GM19239 (cell line): ENCODE results near the gene CDKN1B.

Experiments used
- DNase-seq: peaks from one replicate; pipeline ENCODE4 v3.0.0; 2011; ENCODE audit warnings: low spot score; ENCODE audit not compliant: insufficient read length
- FAIRE-seq: peaks from 2 replicates; lab custom pipeline; 2011; peaks lifted over from hg19 to GRCh38; lab: Jason Lieb, UNC

The CDKN1B gene

DNA sequence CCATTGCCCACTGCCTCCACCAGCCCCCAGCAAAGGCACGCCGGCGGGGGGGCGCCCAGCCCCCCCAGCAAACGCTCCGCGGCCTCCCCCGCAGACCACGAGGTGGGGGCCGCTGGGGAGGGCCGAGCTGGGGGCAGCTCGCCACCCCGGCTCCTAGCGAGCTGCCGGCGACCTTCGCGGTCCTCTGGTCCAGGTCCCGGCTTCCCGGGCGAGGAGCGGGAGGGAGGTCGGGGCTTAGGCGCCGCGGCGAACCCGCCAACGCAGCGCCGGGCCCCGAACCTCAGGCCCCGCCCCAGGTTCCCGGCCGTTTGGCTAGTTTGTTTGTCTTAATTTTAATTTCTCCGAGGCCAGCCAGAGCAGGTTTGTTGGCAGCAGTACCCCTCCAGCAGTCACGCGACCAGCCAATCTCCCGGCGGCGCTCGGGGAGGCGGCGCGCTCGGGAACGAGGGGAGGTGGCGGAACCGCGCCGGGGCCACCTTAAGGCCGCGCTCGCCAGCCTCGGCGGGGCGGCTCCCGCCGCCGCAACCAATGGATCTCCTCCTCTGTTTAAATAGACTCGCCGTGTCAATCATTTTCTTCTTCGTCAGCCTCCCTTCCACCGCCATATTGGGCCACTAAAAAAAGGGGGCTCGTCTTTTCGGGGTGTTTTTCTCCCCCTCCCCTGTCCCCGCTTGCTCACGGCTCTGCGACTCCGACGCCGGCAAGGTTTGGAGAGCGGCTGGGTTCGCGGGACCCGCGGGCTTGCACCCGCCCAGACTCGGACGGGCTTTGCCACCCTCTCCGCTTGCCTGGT is at the start of gene CDKN1B:
CDKN1B (plus strand) TSS at position 576 of the 793 bp plus-strand sequence. CDS start 472 bp downstream, outside the sequence.
- no peak for DNase-seq
- FAIRE-seq = peak; percentile 80

DNA sequence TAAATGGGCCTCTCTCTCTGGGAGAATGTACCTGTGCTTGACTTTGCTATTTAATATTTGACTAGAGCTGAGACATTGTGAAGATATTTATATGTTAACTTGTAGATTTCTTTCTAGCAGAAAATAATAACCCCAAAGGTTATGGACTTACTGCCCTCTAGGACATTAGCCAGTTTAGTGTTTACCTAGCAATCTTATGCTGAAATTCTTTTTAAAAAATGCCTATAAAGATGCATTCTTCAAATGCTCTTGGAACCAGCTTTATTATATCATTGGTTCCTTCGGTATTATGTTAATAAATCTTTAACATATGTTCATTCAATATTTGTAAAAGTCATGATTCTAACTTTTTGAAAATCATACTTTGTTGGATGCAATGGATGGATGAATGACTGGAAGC is 49.2 kb upstream of the CDKN1B start:
- DNase-seq (no peak), FAIRE-seq (no peak)

DNA sequence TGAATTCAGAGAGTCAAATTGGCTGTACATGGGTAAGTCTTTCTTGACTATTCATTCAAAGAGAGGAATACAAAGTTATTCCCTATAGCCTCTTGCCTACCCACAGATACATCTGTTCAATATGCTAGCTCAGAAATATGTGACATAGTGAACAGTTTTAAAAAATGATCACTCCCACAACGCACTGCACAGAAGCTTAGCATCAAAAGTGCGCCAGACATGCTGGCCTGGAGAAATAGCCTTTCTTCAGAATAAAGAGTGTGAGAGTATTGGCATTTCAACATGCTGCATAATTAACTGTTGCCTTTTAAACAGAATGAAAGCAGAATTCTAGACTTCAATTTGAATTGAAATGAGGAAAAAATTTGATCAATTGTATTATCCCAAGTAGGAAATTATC is 48.1 kb upstream of the CDKN1B start:
- FAIRE-seq (no peak), DNase-seq (no peak)

DNA sequence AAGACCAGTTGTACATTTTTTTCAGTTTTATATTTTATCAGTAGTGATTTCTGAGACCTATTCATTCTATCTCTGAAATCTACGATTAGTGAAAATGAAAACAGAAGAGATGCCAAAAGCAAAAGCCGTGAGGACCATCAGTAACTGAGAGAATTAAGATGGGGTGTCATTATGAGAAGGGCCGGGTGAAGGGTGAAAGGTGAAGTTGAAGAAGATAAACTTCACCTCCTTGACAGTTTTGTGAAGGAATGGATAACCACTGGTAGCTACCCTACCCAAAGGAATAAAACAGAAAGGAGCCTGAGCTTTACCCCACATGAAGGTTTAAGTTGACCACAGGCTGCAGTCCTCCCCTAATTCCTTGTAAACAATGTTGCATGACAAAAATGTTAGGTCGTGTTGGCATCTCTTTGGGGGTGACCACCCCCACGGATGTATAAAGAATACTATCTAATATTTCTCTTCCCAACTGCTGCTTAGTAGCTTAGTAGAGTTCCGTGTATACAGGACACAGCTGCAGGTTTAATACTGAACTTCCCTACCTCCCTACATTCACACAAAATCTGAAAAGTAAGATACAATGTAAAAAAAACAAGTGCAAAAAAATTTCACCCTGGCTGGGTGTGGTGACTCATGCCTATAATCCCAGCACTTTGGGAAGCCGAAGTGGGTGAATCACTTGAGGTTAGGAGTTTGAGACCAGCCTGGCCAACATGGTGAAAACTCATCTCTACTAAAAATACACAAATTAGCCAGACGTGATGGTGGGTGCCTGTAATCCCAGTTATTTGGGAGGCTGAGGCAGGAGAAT is 45.1 kb upstream of the CDKN1B start:
- no peak for DNase-seq
- peak; percentile 45 for FAIRE-seq

DNA sequence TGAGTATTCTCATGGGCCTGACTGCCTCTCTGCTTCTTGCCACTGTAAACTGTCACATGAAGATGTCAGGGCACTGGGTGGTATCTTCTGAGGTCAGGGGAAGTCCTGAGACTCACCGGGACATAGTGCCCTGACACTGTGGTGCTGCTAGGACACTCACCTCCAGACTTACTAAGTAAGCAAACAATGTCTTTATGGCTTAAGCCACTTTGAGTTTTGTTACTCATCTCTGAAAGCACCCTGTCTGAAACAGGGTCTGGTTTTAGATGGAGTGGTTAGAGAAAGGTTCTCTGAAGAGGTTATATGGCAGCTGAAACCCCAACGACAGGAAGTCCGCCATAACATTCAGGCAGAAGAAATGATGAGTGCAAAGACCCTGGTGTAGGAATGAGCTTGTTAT is 43.9 kb upstream of the CDKN1B start:
- DNase-seq (no peak), FAIRE-seq (peak; percentile 61)

DNA sequence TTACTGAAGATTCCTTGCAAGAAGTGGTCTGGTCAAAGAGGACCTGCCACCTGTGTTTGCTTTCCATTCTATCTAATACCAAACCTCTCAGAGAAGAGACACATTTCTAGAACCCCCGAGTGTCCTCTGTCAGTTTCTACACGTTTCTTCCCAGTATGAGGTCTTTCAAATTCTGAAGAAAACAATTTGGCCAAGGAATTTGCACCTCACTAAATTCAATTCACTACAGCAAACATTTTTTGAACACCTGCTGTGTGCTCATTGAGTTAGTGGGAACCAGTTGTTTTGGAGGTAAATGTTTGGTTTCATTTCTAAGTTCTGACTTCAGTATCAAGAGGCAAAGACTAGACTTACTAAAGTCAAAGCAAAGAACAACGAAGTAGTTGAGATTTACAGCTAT is 40.6 kb upstream of the CDKN1B start:
- peak; percentile 81 for FAIRE-seq
- no peak for DNase-seq

DNA sequence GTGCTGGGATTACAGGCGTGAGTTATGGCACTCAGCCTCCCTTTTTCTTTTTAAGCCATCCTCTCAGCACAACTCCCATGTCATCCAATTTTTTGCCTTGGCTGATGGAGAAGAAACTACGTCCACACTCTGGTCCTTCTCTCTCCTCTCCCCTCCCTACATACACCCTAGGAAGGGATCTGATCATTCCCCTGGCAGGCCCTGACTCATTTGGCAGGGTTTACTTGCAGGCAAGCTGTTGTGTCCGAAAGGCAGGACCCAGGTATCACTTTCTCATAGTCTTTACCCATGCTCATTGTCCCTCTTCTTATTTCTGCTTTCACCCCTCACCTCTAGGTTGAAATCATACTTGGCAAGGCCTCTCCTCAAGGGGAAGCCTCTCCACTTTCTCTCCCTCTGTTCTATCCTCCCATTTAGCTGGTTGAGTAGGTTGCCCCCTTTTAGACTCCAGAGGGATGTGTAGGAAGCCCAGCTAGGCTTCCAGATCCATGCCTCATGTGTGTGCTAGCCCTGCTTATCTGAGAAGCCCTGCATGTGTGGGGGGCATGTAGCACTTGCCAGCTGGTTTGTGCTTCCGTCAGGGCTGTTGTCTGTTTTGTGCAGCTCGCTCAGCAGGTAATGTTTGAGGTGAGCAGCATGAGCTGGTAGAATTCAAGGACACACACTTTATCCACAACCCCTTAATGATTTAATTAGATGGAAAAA is 36.0 kb upstream of the CDKN1B start:
- DNase-seq (no peak), FAIRE-seq (no peak)

DNA sequence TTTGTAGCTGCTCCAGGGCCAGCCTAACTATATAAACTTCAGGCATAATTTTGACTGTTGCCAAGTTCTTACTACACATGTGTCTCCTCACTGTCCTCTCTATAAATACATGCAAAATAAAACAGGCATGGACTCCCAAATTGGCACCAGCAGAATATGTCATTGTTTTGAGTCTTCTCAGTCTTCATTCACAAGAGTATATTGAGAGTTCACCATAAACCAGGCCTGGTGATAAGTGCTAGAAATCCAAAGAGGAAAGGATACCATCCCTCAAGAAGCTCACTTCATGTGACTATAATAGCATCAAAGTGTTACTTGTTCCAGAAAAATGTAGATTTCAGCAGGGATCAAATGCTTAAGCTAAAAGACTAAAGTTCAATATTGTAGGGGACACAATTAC is 34.9 kb upstream of the CDKN1B start:
- DNase-seq (no peak), FAIRE-seq (no peak)

DNA sequence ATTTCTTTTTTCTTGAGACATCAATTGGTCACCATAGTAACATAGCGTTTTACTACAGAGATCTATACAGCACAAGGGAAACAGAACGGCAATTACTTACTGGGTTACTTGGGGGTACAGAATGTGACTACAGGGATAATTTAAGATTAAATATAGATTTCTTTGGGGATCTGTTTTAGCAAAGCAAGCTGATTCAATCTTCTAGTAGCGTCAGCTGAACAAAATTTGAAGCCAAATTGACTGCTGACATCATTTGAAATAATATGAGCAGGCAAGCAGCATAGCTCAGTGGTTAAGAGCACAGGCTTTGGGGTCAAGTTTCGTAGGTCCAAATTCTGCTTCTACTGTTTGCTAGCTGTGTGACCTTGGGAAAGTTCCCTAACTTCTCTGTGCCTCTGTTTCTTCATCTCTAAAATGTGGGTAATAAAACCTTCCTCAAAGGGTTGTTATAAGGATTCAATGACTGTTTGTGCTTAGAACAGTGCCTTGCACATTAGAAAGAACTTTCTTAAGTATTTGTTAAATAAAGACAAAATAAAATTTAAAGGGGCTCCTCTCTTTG is 34.0 kb upstream of the CDKN1B start:
- DNase-seq = no peak
- no peak for FAIRE-seq

DNA sequence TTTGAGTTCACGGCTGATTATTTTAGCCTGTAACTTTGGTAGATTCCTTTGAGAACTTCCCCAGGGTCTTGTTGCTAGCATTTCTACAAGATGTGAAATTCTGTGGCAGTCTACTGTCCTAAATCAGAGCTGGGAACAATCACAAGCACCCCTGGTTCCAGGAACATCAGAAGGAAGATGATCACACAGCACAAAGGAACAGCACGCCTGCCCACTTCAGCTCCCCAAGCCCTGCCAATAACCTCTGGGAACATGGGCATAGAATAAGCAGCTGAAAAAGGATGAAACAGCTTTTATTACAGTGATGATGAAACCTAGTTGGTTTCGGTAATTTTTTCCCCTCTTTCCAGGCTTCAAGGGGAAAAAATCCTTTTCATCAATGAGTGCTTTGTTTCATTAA is 33.4 kb upstream of the CDKN1B start:
- FAIRE-seq = no peak
- no peak for DNase-seq

DNA sequence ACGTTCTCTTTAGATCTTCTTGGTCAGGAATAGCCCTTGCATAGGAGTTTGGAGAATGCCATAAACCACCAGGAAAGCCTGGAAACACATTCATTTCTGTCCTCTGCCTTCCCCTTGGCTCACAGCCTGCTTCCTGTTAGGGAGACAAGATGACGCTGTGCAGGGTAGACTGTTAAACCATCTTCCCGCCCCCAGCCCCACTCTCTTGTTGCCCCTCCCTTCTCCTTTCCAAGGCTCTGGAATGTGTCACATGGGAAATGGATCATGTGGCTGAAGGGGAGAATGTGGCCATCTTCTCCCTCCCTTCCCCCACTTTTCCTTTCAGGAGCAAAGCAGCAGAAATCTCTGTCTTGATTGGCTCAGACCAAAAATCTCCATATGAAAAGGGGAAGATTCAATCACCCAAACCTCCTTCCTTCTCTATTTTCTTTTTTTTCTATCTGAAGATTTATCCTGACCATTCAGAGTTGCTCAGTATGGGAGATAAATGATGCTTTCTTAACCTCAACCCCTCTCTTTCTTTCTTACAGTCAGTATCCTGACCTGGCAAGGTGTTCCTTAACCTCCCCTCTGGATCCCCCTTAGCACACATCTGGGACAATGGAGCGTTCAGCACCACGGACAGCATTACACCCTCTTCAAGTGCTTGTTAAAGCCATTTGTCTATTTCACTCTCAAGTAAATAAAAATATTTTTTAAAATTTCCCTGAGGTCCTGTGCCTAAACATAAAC is 32.6 kb upstream of the CDKN1B start:
- no peak for FAIRE-seq
- DNase-seq = no peak

DNA sequence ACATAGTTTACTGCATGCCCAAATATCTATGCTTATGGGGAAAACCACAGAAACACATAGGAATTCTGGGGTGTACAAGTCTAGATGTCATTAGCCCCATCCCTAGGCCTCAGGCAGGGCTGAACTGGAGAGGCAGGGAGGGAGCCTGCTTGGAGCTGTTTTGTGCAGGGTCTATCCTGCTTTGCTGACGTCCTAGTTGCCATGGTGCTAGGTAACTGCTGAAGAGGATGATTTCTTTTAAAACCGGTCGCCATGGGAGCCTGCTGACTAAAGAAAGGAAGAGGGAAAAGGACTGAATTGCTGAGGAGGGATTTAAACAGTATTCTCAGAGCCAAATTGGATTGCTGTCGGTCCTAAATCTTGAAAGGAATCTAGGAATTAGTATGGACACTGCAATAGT is 31.9 kb upstream of the CDKN1B start:
- FAIRE-seq (no peak), DNase-seq (no peak)

DNA sequence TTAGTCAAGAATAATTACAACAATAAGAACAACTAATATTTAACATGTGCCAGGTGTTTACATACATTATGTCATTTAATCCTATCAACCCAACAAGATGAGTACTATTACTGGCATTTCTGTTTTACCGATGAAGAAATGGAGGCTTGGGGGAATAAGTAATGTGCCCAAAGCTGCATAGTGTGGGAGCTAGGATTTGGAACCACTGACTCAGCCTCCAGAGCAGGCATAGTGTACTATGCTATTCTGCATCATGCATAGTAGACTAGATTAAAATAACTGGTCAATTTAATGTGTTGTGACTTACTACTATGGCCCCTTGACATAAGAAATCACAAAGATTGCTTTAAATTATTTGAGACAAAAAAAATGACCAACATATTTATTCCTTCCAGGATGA is 30.7 kb upstream of the CDKN1B start:
- FAIRE-seq (no peak), DNase-seq (no peak)

DNA sequence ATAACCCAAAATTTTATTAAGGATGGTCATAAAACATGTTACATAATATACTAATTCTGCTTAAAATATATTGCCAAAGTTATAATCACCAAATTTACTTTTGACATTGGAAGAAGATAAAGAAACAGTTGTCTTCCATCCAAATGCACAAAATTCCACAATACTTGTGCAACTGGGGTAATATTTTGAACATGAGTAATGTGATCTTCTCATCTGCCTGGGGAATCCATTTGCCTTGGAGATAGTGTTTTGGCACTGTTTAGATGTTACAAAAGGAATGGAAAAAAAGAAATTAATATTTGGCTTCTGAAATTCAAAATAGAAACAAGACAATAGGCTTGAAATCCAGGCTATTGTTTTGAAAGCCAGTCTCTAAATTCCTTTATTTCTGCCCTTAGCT is 30.2 kb upstream of the CDKN1B start:
- FAIRE-seq = no peak
- DNase-seq = no peak

DNA sequence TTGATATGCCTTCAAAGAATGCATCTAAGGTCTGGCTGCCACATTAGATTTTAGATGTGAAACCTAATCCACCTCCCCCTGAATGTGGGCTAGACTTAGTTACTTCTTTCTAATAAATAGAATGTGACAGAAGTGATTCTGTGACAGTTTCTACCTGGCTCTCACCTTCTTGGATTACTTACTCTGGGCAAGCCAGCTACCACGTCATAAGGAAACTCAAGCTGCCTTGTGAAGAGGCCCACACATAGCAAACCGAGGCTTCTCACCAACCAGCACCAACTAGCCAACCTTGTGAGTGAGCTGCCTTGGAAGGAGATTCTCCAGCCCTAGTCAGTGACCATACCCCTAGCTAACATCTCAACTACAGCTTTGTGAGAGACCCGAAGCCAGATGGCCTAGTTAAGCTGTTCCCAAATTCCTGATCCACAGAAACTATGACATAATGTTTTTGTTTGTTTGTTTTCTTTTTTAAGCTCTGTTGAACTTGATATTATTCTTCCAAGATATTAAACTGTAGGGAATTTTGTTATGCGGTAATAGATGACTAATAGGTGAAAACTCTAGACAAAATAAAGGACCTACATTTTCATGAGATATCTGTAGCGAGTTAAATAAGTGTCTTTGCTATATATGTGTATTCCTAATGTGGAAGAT is 27.4 kb upstream of the CDKN1B start:
- FAIRE-seq (peak; percentile 62), DNase-seq (no peak)

DNA sequence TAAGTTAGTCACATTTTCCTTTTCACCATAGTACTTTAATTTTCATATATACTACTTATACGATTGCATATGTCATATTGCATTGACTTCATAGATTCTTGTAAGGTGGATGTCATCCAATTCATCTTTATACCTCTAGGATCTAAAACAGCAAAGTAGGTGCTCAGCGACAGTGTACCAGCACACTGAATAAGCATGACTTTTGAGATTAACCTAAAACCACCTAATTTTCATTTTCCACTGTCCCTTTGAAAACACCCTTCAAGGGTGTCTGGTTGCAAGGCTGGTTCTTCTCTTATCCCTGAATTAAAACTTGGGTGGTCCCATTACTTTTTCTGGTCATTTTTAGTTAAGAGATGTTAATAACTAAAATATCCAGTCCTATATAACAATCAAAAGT is 25.6 kb upstream of the CDKN1B start:
- peak; percentile 97 for FAIRE-seq
- no peak for DNase-seq

DNA sequence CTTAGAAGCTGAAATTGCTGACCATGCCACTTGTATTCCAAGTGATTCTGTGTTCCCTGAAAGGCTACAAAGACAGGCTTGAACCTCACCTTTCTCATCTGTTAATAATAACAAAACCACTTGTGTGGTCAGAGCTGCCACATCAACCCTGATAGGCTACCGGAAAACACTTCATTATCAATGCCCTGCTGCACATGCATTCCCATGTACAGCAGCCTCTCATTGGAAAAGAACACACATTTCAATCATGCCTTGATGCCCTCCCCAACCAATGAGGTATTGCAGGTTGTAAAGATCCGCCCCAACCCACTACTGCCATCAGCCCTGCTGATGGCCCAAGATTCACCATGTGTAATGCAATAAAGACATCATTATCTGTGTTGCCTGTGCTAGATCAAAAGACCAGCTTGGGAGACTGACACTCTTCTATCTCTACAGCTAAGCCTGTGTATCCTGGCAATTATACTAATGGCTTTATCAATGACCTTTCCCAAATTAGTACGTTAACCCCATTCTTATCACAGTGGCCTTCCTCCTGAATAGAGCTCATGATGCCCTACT is 24.0 kb upstream of the CDKN1B start:
- DNase-seq (no peak), FAIRE-seq (peak; percentile 95)

DNA sequence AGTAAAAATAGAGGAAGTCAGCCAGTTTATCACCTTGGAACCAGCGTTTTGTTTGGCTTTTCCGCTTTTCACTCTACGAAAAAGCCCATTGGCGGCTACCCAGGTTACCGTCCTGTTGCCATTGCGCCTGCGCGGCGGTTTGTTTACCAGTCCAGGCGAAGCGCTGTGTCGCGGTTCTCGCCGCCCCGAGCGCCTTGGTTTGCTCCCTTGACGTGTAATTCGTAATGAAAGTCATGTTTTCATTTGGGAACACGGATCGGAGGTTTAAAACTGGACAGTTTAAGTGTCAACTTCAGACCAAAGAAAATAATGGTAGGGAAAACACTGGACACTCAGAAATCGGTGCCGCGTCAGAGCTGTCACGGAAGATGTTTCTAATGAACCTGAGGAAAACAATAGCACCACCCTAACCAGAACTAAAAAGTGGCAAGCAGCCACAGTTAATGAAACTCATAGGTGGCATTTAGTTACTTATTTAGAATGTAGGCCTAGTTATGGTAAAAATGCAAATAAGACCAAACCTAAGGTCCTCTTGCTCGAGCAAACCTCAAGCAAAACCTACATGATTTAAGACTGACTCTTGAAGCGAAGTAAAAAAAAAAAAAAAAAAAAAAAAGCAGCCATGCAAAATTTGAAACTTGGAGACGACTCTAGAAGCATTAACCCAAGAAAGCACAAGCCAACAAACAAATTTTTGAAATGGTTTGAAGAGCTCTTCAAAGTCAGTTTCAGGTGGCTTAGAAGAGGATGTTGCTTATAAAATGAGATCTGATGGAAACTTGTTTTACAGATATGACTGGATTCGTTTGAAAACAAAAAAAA is 20.4 kb upstream of the CDKN1B start:
- no peak for DNase-seq
- no peak for FAIRE-seq
